Dedifferentiated amniotic fluid mesenchymal stem cell (primary cell): ENCODE measurements around the gene WRNIP1.
"Not testable (repeated sequence)": the region's sequence is repeated elsewhere in the genome, so short reads cannot be mapped to it uniquely, and the experiment has no call there.

Source experiments
- DNase-seq: peaks from one replicate; pipeline ENCODE4 v3.0.0-alpha.2; 2016; ENCODE audit errors: extremely low spot score

The WRNIP1 gene

DNA sequence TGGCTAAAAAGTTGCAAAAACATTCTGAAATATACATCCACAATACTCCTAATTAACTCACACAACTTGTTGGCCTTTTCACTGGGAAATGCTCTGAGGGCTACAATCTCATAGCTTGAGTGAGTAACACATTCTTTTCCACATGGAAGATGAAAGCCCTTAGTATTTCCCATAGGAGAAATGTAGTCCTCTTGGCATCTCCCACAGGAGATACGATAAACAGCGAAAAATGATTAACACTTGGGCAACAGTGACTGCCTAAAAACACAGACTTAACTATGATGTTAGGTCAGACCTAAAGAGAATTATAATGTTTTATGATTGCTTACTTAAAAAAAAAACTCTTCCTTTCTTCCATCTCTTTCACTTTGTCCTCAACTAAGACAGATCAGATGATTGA, 23.4 kb upstream of the WRNIP1 start:
- DNase-seq: no peak

DNA sequence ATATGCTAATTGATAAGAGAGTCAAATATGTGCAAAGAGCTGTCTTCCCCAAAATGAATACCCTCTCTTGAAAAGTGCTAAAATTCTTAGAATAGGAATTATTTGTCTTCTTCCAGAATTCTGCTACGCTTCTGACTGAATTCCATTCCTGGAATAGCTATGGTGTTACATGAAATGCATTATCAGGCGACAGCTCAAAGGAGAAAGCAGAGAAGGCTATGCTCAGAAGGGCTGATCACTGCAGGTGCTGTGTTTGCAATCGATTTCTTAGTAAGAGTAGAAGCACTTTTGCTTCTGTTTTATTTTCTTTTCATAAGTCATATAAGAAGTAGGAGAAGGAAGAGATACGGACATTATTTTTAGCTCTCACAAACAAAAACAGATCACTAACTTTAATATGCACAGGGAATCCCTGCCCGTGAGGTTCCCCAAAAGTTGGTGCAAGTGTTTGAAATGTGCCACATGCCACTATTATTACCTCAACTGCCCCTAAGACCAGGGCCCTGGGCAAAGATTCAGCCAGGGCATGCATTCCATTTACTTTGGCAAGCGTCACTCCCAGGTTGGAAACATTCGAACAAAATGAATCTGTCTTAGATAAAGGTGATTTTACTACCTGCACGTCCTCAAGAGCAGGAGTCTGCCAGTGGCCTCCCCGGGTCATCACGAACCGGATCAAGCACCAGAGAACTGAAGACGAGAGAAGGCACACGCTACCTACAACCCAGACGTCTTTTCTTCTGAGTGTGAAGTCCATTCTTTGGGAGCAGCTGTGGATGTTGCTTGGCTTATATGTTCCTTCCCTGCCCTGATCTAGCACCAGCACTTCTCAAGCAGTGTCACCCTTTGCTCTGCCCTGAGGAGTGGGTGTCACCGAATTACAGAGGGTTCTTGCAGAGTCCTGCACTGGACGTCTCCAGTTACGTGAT, 21.6 kb upstream of the WRNIP1 start:
- no peak for DNase-seq

DNA sequence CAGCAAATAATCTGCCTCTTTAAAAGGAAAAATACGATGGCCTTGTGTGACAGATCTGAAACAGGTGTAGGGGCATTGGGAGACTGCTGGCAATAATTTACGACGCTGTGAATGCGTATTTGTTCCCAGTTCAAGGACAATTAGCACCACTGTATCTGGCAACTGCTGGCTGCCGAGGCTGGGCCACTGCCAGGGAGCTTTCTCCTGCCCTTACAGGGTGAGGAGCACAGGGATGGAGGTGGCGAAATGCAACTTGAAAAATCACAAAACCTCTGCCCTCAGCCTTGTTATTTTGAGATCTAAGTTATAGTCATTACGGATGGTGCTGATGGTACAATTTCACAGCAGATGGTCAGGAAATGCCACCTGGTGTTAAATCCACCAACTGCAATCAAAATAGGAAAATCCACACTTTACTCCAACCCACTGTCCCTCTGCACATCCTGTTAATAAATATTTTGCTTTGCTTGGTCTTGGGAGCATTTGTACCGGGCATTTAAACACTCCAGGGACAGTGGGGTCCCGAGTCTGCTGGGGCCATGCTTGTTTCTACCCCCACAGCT, 20.9 kb upstream of the WRNIP1 start:
- no peak for DNase-seq

DNA sequence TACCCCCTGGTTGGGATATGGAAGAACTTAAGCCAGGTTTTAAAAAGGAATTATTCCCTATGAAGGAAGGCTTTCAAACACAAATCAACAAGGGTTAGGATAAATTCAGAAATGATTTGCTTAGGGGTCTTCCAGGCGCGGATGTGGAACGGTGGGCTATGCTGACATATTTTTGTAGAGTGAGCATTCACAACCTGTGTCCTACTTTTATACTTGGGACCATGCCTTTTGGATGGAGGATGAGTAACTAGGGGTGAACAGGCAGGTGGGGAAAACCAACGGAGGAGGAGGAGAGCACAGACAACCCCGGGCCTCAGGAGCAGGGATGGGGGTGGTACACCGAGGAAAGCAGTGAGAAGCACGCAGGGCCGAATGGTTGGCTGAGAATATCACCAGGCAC, 20.4 kb upstream of the WRNIP1 start:
- DNase-seq: no peak

DNA sequence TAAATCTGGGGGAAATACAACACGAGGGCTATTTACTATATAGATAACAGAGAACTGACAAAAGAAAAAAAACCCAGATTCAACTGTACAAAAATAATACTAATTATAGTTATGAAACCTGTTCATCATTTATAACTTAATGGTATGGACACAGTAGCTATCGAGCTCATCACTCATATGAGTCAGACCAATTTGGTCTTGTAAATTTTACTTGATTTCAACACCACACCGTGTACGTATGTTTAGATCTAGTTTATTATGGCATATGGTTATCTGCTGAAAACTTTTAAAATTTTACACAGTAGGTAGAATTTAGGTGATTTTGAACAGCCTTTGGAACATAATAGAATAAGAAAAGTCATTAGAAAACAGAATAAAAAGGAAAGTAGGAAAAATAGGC, 19.9 kb upstream of the WRNIP1 start:
- DNase-seq: no peak

DNA sequence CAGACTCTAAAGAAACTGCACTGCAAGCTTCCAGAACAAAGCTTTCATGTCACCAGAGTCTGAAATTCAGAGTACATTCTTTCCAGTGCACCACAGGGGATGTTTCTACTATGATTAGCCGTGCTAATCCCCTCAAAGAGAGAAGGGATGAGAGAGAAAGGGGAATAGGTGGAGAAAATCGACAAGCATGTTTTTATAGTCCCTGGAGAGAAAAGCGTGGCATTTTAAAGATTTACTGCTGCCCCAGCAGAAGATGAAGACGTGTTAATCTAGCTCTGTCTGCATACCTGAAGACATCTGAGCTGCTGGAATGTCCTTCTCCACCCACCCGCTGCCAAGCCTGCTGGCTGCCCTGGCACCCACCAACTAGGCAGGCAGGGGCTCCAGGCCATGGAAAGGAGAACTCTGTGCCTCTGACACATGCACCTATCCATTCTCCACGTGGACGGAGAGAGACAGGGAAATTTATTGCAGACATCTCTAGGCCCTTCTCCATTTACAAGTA, 18.6 kb upstream of the WRNIP1 start:
- no peak for DNase-seq

DNA sequence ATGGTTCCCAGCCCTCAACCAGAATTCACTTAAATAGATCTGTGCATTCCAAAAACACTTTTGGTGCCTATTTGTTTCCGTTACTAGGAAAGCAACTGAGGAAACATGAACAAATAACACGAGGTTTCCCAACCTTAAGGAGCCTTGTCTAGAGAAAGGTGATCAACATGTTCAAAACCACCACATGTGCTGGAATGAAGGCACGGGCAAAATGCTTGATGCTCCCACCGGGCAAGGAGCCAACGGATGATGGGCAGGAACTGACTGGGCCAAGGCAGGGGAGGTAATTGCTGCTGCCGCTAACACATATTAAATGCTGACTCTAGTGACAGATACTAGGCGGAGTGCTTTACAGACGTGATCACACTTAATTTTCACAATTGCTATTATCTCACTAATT, 17.0 kb upstream of the WRNIP1 start:
- no peak for DNase-seq

DNA sequence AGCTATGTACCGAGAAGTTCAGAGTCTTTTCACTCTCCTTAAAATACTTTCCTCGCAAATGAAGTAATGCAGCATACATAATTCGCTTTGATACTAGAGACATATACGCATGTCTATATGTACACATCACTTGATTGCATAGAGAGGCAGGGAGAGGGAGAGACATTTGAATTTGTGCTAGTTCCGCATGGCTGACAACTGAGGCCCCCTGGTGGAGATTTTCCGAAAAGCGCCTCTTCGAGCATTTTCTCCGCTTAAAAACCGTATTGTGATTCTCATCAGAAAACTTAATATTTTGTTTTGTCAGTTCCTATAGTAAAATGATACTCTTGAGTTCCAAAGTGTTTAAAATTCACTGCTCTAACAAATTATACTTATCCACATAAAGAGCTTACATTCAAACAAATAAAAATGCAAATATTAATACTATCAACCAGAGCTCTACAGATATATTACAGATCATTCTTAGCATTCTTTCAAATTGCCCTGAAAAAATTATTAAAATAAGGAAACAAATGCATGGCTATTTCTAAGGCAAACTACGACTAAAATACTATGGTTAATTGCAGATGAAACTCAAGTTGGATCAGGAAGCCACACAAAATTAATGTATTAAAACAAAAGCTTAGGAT, 15.1 kb upstream of the WRNIP1 start:
- peak; percentile 59 for DNase-seq

DNA sequence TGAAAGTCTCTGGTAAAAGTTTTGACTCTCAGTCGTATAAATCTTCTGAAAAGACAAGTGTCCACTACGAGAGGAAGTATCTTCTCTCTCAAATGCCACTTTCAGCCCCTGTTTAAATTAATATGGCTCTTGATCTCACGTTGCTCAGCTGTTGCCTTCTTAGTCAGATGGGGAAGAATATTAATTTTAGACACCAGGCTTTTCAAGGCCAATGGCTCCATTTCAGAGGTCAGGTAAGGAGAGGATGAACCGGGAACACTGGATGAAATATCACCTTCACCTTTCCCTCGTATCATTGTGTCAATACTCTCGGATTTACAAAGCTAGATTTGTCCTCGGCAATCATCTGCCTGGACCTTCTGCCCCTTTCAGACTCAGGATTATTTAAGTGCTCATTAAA, 14.4 kb upstream of the WRNIP1 start, which contains the start of gene MYLK4:
MYLK4 (minus strand) TSS at position 91 of the 400 bp plus-strand sequence. CDS start 1,628 bp downstream, outside the sequence.
- no peak for DNase-seq

DNA sequence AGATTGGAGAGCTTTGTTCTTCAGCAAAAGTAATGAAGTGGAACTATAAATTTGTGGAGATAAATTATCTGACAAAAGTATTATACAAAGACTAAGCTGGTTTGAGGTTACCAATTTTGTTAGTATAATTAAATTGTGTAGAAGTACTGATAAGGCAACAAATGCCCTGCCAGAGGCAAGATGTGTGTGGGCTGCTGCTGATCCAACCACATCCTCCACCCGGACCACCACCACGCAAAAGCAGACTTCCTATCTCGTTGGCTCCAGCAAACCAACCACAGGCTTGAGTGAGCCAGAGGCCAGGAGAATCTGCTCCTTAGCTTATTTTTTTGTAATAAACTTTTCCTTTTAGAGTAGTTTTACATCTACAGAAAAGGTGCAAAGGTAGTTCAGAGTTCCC, 13.3 kb upstream of the WRNIP1 start:
- no peak for DNase-seq

DNA sequence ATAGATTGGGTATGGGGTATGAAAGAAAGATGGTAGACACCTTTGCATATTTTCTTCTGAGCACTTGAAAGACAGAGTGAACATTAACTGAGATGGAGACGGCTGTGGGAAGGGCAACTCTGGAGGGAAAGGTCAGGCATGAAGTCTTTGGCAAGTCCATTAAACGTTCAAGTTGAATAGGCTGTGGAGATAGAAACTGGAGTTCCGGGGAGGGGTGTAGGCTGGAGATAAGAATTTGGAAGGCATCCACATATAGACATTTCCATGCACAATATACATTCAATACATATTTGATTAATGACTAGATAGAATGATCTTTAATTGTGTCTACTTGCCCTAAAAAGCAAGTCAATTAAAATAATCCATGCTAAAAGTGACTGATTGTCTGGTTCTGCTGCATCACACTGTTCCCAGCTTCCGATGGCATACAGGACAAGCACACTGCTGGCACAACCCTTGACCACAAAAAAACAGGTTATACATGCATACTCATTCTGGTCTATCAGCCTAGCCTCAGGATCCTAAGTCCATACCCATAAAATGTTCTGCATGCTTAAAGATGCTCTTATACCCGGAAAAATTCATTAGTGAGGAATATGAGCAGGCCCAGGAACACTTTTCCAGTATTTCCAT, 12.6 kb upstream of the WRNIP1 start:
- DNase-seq: no peak

DNA sequence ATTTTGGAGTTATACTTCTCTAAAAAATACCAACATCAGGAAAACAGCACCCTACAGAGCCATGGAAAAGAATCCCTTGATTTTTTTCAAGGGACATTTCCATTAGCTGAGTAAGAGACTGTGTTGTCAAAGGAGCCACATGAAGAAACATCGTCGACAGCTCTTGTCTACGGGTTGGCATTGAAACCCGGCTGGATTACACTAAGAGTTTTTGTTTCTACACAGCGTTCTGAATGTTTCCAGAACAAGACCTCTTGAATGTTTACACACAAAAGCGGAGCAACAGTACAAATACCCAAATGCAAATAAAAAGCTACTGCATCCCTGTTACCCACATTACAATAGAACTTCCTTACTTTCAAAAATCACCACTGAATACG, 12.1 kb upstream of the WRNIP1 start:
- no peak for DNase-seq

DNA sequence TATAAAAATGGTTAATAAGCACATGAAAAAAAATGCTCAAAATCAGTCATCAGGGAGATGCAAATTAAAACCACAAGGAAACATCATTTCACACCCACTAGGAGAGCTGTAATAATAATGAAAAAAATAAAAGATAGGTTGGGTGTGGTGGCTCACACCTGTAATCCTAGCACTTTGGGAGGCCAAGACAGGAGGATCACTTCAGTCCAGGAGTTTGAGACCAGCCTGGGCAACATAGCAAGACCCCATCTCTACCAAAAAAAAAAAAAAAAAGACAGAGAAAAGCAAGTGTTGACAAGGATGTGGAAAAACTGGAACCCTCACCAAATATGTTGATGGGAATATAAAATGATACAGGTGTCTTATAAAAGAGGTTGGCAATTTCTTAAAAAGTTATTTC, 11.4 kb upstream of the WRNIP1 start:
- DNase-seq: no peak

DNA sequence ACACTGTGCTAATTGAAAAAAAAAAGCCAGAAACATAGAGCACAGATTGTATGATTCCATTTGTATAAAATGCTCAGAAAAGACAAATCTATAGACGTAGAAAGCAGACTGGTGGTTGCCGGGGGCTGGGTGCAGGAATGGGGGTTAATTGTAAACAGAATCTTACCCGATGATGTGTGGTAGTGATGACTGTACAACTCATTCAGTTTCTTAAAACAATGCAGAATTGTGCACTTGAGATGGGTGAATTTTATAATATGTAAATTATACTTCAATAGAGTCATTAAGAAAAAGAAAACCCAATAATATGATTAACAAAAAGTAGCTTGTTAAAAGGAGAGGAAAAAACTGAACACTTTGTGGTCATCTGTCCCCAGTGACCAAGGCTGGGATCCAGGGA, 10.8 kb upstream of the WRNIP1 start:
- DNase-seq: no peak

DNA sequence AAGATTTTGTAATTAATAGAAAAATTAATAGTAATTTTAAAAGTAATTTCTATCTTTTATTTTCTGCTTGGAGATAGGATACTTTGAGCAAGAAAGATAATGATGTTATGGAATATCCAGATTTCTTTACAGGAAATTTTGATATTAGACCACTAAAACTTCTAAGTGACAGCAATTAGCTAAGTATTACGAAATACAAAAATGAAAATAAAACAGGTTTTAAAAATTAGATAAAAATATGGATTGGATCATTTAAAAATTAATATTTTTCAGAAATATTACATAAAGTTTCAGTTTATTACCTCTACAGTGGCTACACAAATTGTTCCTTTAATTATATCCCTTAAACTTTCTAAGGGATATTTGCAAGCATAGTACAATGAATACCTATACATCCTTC, 10.3 kb upstream of the WRNIP1 start:
- DNase-seq: no peak

DNA sequence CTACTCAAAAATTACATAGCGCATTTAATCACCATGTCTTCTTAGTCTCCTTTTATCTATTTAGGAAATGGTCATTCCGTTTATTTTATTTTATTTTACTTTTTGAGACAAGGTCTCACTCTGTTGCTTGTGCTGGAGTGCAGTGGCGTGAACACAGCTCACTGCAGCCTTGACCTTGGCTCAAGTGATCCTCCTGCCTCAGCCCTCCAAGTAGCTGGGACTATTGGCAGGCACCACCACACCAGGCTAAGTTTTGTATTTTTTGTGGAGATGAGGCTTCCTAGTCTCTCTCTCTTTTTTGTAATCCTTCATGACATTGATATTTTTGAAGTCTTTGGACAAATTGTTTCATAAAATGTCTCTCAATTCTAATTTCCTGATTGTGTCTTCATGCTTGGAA, 9.7 kb upstream of the WRNIP1 start:
- no peak for DNase-seq

DNA sequence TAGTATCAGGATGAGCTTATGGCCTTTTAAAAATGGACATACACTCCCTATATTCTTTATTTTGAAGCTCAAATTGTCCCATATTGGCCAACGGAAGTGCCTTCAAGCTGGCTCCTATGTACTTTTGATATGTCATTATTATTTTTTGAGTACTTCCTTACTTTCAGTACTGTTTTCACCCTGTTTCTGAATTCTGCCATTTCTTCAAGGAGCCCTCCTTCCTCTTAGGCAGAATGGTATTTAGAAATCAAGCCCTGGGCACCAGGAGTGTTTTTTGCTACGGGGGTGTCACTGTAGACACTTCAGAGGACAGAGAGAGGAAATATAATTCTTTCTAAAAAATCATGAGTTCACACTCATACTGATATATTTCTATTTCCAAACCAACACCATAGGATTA, 9.0 kb upstream of the WRNIP1 start:
- no peak for DNase-seq

DNA sequence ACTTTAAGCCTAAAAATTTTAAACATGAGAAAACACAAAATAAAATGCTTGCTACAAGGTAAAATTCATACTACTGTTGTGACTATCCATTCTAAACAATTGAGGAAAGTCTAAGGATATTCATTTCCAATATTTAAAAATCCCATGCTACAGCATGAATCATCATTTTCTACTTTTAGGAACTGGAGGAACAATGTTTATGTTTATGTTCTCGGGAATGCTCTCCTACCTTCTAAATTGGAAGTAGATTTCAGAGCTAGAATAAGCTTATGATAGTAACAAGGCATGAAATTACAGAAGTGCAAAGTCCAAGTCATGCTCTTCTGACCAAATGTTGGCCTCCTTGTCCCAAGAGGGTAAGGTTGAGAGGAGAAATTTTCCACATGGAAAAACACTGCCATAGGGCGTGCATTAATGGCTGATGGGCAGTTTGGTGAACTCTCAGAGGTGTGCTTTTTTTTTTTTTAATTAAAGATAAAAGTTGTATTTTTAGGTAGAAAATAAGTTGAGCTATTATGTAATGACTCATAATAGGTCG, 8.4 kb upstream of the WRNIP1 start:
- DNase-seq: no peak

DNA sequence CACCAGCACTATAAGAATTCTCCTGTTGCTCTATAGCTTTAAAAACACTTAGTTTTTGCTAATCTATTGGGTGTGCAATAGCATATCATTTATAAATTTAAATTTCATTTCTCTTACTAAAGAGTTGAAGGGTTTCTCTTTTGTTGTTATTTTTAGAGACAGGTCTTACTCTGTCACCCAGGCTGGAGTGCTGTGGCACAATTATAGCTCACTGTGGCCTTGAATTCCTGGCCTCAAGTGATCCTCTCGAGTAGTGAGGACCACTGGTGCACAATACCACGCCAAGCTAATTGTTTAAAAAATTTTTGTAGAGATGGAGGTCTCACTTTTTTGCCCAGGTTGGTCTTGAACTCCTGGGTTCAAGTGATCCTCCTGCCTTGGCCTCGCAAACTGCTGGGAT, 6.2 kb upstream of the WRNIP1 start:
- DNase-seq: no peak

DNA sequence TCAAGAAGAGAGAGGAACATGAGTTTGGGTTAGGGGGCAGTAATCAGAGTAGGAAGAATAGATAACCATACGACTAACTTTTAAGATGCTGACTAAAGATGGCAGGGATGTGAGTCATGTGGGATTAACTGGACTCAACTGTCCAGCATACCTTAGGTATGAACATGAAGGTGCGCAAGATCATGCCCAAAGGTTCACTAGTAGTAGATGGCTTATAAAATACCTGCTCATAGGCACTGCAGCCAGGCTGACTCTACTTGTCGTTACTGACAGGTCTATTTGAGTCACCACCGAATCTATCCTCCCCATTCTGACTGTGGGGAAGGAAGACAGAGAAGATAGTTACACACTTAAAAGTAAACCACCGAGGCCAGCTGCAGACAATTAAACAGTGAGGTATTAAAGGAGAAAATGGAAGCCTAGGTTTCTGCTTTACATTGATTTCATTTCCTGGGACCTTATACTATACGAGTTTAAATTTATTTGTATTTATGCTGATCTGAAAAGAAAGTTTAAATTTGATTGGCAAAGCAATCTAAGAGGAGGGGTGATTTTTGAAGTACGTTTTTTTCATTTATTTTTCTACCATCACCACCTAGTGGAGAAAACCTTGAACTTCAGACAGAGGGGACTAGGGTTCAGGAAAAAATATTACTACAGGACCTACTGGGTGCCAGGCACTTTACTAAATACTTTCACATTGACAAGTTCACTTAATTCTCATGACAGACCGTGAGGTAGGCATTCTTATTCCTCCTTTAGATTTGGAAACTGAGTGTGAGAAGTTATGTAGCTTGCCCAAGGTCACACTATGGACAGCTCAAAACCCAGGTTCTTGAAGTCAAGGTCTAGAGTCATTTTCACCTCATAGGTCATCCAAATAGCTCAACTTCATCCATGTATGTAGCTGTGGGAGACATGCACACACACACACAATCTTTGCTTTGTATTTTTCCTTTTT, 4.0 kb upstream of the WRNIP1 start:
- DNase-seq: no peak

DNA sequence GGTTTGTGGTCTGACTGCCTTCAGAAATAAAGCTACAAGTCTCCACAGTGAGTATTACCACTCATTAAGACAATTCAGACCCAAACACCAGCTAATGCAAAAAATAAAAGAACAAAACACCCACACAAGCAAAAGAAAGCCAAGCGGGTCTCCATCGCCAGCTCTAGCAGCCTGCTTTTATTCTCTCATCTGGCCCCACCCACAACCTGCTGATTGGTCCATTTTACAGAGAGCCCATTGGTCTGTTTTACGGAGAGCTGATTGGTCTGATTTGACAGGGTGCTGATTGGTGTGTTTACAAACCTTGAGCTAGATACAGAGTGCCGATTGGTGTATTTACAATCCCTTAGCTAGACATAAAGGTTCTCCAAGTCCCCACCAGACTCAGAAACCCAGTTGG, 2.3 kb upstream of the WRNIP1 start:
- not testable (repeated sequence) for DNase-seq
